SK-N-SH (cell line): ENCODE results near the gene EXOC3L1. TPM values are rescaled to one million over a fixed set of nuclear protein-coding genes. Genes with fewer than 3 reads are reported as not detected.

Experiments used
- CTCF ChIA-PET: fragments of 300-600, 350-600 bp; formaldehyde crosslinking; extraction: SDS; loops from one replicate; lab custom pipeline; 2021; lab: Yijun Ruan, JAX
- POLR2A ChIA-PET: fragments of 350-600 bp; sonication (Branson Sonifier 250); formaldehyde crosslinking; extraction: SDS; loops from one replicate; lab custom pipeline; 2020; ENCODE audit warnings: antibody characterized with exemption, inconsistent platforms; lab: Yijun Ruan, JAX
- DNase-seq: peaks from one replicate; pipeline ENCODE4 v3.0.0; 2012
- H2AFZ ChIP-seq: fragments of 200-600 bp; sonication (generic); 2 replicates; pipeline ENCODE4 v1.8.1; 2016; ENCODE audit warnings: antibody characterized with exemption, mild to moderate bottlenecking, low read depth
- H3F3A ChIP-seq: fragments of 200-600 bp; sonication (generic); replicated peaks from 2 replicates; pipeline ENCODE3; 2016; ENCODE audit warnings: antibody characterized with exemption, mild to moderate bottlenecking; ENCODE audit not compliant: insufficient read depth
- H3K27ac ChIP-seq, 2 experiments: fragments of 200-500 bp in 1 of 2; fragments of 200-600 bp in 1 of 2; sonication (Bioruptor generic) in 1 of 2; sonication (generic), shearing (Covaris generic) in 1 of 2; 2 replicates each; pipeline versions ENCODE4 v1.5.1 to v1.6.1; 2014 to 2016; ENCODE audit warnings: low read depth in 2 of 2, inconsistent platforms in 1 of 2, low read length in 1 of 2, mild to moderate bottlenecking in 1 of 2, mixed read lengths in 1 of 2
- H3K27me3 ChIP-seq: fragments of 200-600 bp; sonication (generic), shearing (Covaris generic); 2 replicates; pipeline ENCODE4 v1.6.1; 2016; ENCODE audit warnings: mixed run types; ENCODE audit not compliant: insufficient read depth
- H3K36me3 ChIP-seq, 2 experiments: fragments of 200-500 bp in 1 of 2; fragments of 200-600 bp in 1 of 2; sonication (Bioruptor generic) in 1 of 2; sonication (generic) in 1 of 2; replicated peaks in 1 of 2; 2 replicates each; pipeline versions ENCODE3 to v1.5.1; 2014 to 2016; ENCODE audit warnings: low read length in 1 of 2, mild to moderate bottlenecking in 1 of 2; ENCODE audit not compliant: insufficient read depth in 2 of 2, control insufficient read depth in 1 of 2
- H3K4me1 ChIP-seq, 2 experiments: fragments of 200-500 bp in 1 of 2; fragments of 200-600 bp in 1 of 2; sonication (Bioruptor generic) in 1 of 2; sonication (generic), shearing (Covaris generic) in 1 of 2; 2 replicates each; pipeline versions ENCODE4 v1.5.1 to v1.6.1; 2014 to 2016; ENCODE audit warnings: low read depth in 1 of 2, low read length in 1 of 2, mixed run types in 1 of 2; ENCODE audit not compliant: insufficient read depth in 2 of 2, control insufficient read depth in 1 of 2
- H3K4me2 ChIP-seq: fragments of 200-600 bp; sonication (generic), shearing (Covaris generic); 2 replicates; pipeline ENCODE4 v1.6.1; 2017; ENCODE audit warnings: mixed run types
- H3K4me3 ChIP-seq, 2 experiments: fragments of 200-500 bp in 1 of 2; fragments of 200-600 bp in 1 of 2; sonication (Bioruptor generic) in 1 of 2; sonication (generic), shearing (Covaris generic) in 1 of 2; 2 replicates each; pipeline versions ENCODE4 v1.5.1 to v1.8.1; 2014 to 2016; ENCODE audit warnings: low read depth in 2 of 2, inconsistent platforms in 1 of 2, low read length in 1 of 2, mild to moderate bottlenecking in 1 of 2, mixed read lengths in 1 of 2, moderate library complexity in 1 of 2
- H3K79me2 ChIP-seq: fragments of 200-600 bp; sonication (generic); 2 replicates; pipeline ENCODE4 v1.8.1; 2017; ENCODE audit warnings: mild to moderate bottlenecking; ENCODE audit not compliant: insufficient read depth
- H3K9ac ChIP-seq: fragments of 200-600 bp; sonication (generic); 2 replicates; pipeline ENCODE4 v1.6.1; 2017; ENCODE audit warnings: mixed run types
- H3K9me2 ChIP-seq: fragments of 200-600 bp; sonication (generic); 2 replicates; pipeline ENCODE4 v1.6.1; 2017; ENCODE audit warnings: mixed run types
- H3K9me3 ChIP-seq: fragments of 200-600 bp; sonication (generic); 2 replicates; pipeline ENCODE4 v1.6.1; 2017; ENCODE audit warnings: mixed run types, mild to moderate bottlenecking, moderate library complexity
- H4K20me1 ChIP-seq: fragments of 200-600 bp; sonication (generic); 2 replicates; pipeline ENCODE4 v1.6.1; 2017; ENCODE audit warnings: mild to moderate bottlenecking, mixed run types; ENCODE audit not compliant: insufficient read depth
- CHD2 ChIP-seq: fragments of 150-350 bp; IDR thresholded peaks from 2 replicates; pipeline ENCODE4 v1.6.1; 2018; ENCODE audit warnings: low read length; ENCODE audit not compliant: partially characterized antibody
- EP300 ChIP-seq, 2 experiments: IDR thresholded peaks; 2 replicates each; pipeline versions ENCODE4 v1.4.0 to v1.6.1; 2012; ENCODE audit warnings: borderline replicate concordance in 1 of 2, low read depth in 1 of 2, low read length in 1 of 2
- EZH2phosphoT487 ChIP-seq: fragments of 200-600 bp; sonication (generic); IDR thresholded peaks from 2 replicates; pipeline ENCODE4 v1.6.1; 2017; ENCODE audit warnings: low read depth, mixed run types, mild to moderate bottlenecking, antibody characterized with exemption, moderate library complexity, borderline replicate concordance
- GATA2 ChIP-seq: sonication (generic); formaldehyde crosslinking; IDR thresholded peaks from 2 replicates; pipeline ENCODE4 v1.5.0; 2020; ENCODE audit warnings: mild to moderate bottlenecking, missing genetic modification reagents
- IRF3 ChIP-seq: fragments of 150-350 bp; IDR thresholded peaks from 2 replicates; pipeline ENCODE4 v1.6.1; 2016; ENCODE audit warnings: mild to moderate bottlenecking, low read depth, low read length
- MEF2A ChIP-seq: IDR thresholded peaks from 2 replicates; pipeline ENCODE4 v1.4.0; 2012; ENCODE audit warnings: low read depth, borderline replicate concordance
- MXI1 ChIP-seq: IDR thresholded peaks from 2 replicates; pipeline ENCODE4 v1.6.1; 2012; ENCODE audit warnings: mild to moderate bottlenecking, low read depth, low read length, improper control_type of control experiment
- NRF1 ChIP-seq: IDR thresholded peaks from 2 replicates; pipeline ENCODE4 v1.6.1; 2012; ENCODE audit warnings: low read depth, mild to moderate bottlenecking, low read length
- PBX3 ChIP-seq: IDR thresholded peaks from 2 replicates; pipeline ENCODE4; 2012
- POLR2AphosphoS5 ChIP-seq: IDR thresholded peaks from 2 replicates; pipeline ENCODE4 v1.6.1; 2012; ENCODE audit warnings: low read depth, low read length
- RFX5 ChIP-seq: IDR thresholded peaks from 2 replicates; pipeline ENCODE4 v1.6.1; 2012; ENCODE audit warnings: mild to moderate bottlenecking, improper control_type of control experiment, low read length
- RXRA ChIP-seq: IDR thresholded peaks from 2 replicates; pipeline ENCODE4 v1.4.0; 2012; ENCODE audit warnings: low read depth, mild to moderate bottlenecking, borderline replicate concordance
- SMC3 ChIP-seq: IDR thresholded peaks from 2 replicates; pipeline ENCODE4 v1.6.1; 2012; ENCODE audit warnings: low read depth, low read length, improper control_type of control experiment
- TCF12 ChIP-seq: IDR thresholded peaks from 2 replicates; pipeline ENCODE4 v1.4.0; 2012
- USF2 ChIP-seq: fragments of 150-350 bp; IDR thresholded peaks from 2 replicates; pipeline ENCODE4 v1.6.1; 2017; ENCODE audit warnings: antibody characterized with exemption, low read length, low read depth, borderline replicate concordance
- ZBTB33 ChIP-seq: IDR thresholded peaks from 2 replicates; pipeline ENCODE4 v1.4.0; 2012; ENCODE audit warnings: low read depth, borderline replicate concordance
- WGBS: methylation state at CpG from one replicate; pipeline ENCODE4 v1.1.6; 2017; ENCODE audit warnings: low lambda C conversion rate; 5-methylcytosine and 5-hydroxymethylcytosine counted together
- polyA plus RNA-seq, 3 experiments: library from polyadenylated mRNA; depleted of rRNA; stranded (reverse); fragments of >200 nt; gene quantifications; 2 replicates each; pipeline ENCODE4 v1.2.3, GENCODE V29; 2012

Gene EXOC3L1
- polyA plus RNA-seq, 1 of the 3 experiments (the other 2 are of a cell fraction), result 0.46 TPM

- H3K4me3 ChIP-seq, result no peak overlapping the region
- peaks cover 0 to 17% of the 10 kb centered on the region in 2 experiments for H3K36me3 ChIP-seq
- H3K9me2 ChIP-seq, result no peaks in the 10 kb centered on the region
- no peak for TF ChIP-seq SMC3
- no peak for TF ChIP-seq MEF2A
- no peak for TF ChIP-seq IRF3
- no peak for TF ChIP-seq EP300 (IDR thresholded peaks at IDR 0.05; ENCODE audit: borderline replicate concordance in 1 of 2, low read depth in 1 of 2, low read length in 1 of 2)
- TF ChIP-seq EZH2phosphoT487, result no peak
- no peak for TF ChIP-seq PBX3
- TF ChIP-seq MXI1, result no peak
- no peak for TF ChIP-seq POLR2AphosphoS5
- no peak for TF ChIP-seq NRF1
- TF ChIP-seq RXRA, result no peak
- TF ChIP-seq ZBTB33, result no peak
- no peak for TF ChIP-seq USF2
- TF ChIP-seq TCF12, result no peak
- no peak for TF ChIP-seq GATA2 (CRISPR knock-in tag)
- no peak for TF ChIP-seq RFX5
- TF ChIP-seq CHD2, result no peak
- peak; percentile 52 for DNase-seq
- H3K9me3 ChIP-seq, result no peaks in the 10 kb centered on the region
- 57% methylated on average over 7 of the region's 21 CpGs for WGBS
- CTCF ChIA-PET, result interaction anchor here (0.6 to 1.4 kb wide), 5 partner anchors 11 to 190 kb away, joined by 3 to 5 read pairs (median 3); partner anchors contain the start of gene TMEM208
- peaks cover 4% of the 10 kb centered on the region for H3F3A ChIP-seq
- no peak overlapping the region for H2AFZ ChIP-seq
- no peak overlapping the region for H3K9ac ChIP-seq
- no peaks in the 10 kb centered on the region for H4K20me1 ChIP-seq
- H3K4me1 ChIP-seq, result peaks cover 8 to 11% of the 10 kb centered on the region in 2 experiments; a peak in 2 of 4 replicates
- peak overlapping the region in 1 of 2 experiments; percentile 30; a peak in 1 of 4 replicates for H3K27ac ChIP-seq
- H3K4me2 ChIP-seq, result no peak overlapping the region
- POLR2A ChIA-PET, result interaction anchor here (1.0 to 4.0 kb wide), 5 partner anchors 8 to 20 kb away, joined by 4 to 21 read pairs (median 7); partner anchors contain the start of gene TMEM208
- no peaks in the 10 kb centered on the region for H3K79me2 ChIP-seq
- H3K27me3 ChIP-seq, result no peaks in the 10 kb centered on the region
Observed at GRCh38 chr16:67207249-67208091, 17.5 kb upstream of the EXOC3L1 start.
